ENCODE data around the gene KCNQ1.

DNA sequence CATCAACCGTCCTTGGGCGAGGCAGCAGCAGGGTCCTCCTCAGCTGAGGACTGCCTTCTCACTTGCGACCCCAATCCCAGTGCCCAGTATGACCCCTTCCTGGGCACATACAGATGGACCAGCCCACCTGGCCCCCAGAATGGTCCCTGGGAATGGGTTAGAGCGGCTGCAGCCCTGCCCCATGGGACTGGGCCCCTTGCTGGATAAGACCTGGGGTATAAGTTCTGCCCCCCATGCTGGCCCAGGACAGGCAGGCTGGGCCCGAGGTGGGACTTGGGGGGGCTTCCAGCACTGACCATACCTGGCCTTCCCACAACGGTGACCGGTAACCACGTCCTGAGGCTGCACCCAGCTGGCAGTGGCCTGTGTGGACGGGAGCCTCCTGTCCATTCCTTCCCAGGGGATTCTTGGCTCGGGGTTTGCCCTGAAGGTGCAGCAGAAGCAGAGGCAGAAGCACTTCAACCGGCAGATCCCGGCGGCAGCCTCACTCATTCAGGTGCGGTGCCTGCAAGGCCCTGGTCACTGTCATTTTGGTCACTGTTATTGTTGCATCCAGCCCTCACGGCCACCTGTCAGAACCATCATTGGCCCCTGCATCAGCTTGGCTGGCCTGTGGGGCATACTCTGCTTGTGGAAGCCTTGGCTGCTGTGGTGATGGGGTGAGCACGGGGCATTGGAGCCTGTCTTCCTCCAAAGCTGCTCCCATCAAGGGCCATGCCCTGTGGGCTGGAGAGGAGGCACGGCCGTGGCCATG lies 140.2 kb downstream of the KCNQ1 start:
- no peak for TF ChIP-seq SP1 (CRISPR knock-in tag; conservative IDR thresholded peaks at IDR 0.05)
- TF ChIP-seq, protein P1, sequence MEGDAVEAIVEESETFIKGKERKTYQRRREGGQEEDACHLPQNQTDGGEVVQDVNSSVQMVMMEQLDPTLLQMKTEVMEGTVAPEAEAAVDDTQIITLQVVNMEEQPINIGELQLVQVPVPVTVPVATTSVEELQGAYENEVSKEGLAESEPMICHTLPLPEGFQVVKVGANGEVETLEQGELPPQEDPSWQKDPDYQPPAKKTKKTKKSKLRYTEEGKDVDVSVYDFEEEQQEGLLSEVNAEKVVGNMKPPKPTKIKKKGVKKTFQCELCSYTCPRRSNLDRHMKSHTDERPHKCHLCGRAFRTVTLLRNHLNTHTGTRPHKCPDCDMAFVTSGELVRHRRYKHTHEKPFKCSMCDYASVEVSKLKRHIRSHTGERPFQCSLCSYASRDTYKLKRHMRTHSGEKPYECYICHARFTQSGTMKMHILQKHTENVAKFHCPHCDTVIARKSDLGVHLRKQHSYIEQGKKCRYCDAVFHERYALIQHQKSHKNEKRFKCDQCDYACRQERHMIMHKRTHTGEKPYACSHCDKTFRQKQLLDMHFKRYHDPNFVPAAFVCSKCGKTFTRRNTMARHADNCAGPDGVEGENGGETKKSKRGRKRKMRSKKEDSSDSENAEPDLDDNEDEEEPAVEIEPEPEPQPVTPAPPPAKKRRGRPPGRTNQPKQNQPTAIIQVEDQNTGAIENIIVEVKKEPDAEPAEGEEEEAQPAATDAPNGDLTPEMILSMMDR (IDR thresholded peaks at IDR 0.05): no peak
- no peak for TF ChIP-seq ESRRA (CRISPR knock-in tag; IDR thresholded peaks at IDR 0.05; ENCODE audit: borderline replicate concordance)
- TF ChIP-seq NR3C1 (CRISPR knock-in tag; conservative IDR thresholded peaks at IDR 0.05; ENCODE audit: low read depth): no peak
- TF ChIP-seq, protein P2, sequence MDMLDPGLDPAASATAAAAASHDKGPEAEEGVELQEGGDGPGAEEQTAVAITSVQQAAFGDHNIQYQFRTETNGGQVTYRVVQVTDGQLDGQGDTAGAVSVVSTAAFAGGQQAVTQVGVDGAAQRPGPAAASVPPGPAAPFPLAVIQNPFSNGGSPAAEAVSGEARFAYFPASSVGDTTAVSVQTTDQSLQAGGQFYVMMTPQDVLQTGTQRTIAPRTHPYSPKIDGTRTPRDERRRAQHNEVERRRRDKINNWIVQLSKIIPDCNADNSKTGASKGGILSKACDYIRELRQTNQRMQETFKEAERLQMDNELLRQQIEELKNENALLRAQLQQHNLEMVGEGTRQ (CRISPR knock-in tag; IDR thresholded peaks at IDR 0.05): no peak
- TF ChIP-seq ZNF121 (CRISPR knock-in tag; IDR thresholded peaks at IDR 0.05): no peak
- TF ChIP-seq, protein P3, sequence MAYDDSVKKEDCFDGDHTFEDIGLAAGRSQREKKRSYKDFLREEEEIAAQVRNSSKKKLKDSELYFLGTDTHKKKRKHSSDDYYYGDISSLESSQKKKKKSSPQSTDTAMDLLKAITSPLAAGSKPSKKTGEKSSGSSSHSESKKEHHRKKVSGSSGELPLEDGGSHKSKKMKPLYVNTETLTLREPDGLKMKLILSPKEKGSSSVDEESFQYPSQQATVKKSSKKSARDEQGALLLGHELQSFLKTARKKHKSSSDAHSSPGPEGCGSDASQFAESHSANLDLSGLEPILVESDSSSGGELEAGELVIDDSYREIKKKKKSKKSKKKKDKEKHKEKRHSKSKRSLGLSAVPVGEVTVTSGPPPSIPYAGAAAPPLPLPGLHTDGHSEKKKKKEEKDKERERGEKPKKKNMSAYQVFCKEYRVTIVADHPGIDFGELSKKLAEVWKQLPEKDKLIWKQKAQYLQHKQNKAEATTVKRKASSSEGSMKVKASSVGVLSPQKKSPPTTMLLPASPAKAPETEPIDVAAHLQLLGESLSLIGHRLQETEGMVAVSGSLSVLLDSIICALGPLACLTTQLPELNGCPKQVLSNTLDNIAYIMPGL (CRISPR knock-in tag; IDR thresholded peaks at IDR 0.05): no peak
- TF ChIP-seq ELF4 (CRISPR knock-in tag; IDR thresholded peaks at IDR 0.05; ENCODE audit: low read depth): no peak
- TF ChIP-seq FOXJ3 (CRISPR knock-in tag; IDR thresholded peaks at IDR 0.05; ENCODE audit: borderline replicate concordance): no peak
- no peak for TF ChIP-seq ZNF317 (CRISPR knock-in tag; IDR thresholded peaks at IDR 0.05; ENCODE audit: borderline replicate concordance, low read depth)

Data from WTC11 (cell line).